Astrocyte (in vitro differentiated cells and primary cell): ENCODE data around the gene BCL11B. TPM values are rescaled to one million over a fixed set of nuclear protein-coding genes. Genes with fewer than 3 reads are reported as not detected.
A peak's percentile ranks its signal among the peaks of the same experiment; 100 is the strongest.

ENCODE experiments used
- DNase-seq: peaks from one replicate; pipeline ENCODE4 v3.0.0-alpha.2; 2010; ENCODE audit warnings: low read depth
- FAIRE-seq: peaks from 2 replicates; lab custom pipeline; 2011; peaks lifted over from hg19 to GRCh38; lab: Jason Lieb, UNC
- H2AFZ ChIP-seq: 2 replicates; pipeline ENCODE4 v1.6.0; 2012; ENCODE audit warnings: low read depth, low read length, inconsistent platforms
- H3K27ac ChIP-seq: 2 replicates; pipeline ENCODE4 v1.5.1; 2011; ENCODE audit warnings: low read depth, low read length, inconsistent platforms
- H3K27me3 ChIP-seq: 2 replicates; pipeline ENCODE4 v1.6.0; 2011; ENCODE audit warnings: low read length, inconsistent platforms; ENCODE audit not compliant: insufficient read depth
- H3K36me3 ChIP-seq: 2 replicates; pipeline ENCODE4 v1.5.1; 2011; ENCODE audit warnings: low read length, inconsistent platforms; ENCODE audit not compliant: insufficient read depth
- H3K4me1 ChIP-seq: 2 replicates; pipeline ENCODE4 v1.5.1; 2011; ENCODE audit warnings: low read length, inconsistent platforms; ENCODE audit not compliant: insufficient read depth
- H3K4me2 ChIP-seq: 2 replicates; pipeline ENCODE4 v1.6.0; 2012; ENCODE audit warnings: low read length, inconsistent platforms
- H3K4me3 ChIP-seq: 2 replicates; pipeline ENCODE4 v1.5.1; 2011; ENCODE audit warnings: low read depth, mild to moderate bottlenecking, low read length, inconsistent platforms; ENCODE audit not compliant: insufficient read depth
- H3K79me2 ChIP-seq: 2 replicates; pipeline ENCODE4 v1.6.0; 2012; ENCODE audit warnings: mild to moderate bottlenecking, low read length, inconsistent platforms; ENCODE audit not compliant: insufficient read depth
- H3K9ac ChIP-seq: 2 replicates; pipeline ENCODE4 v1.6.0; 2012; ENCODE audit warnings: mild to moderate bottlenecking, low read length, inconsistent platforms
- H3K9me3 ChIP-seq: 2 replicates; pipeline ENCODE4 v1.5.1; 2012; ENCODE audit warnings: low read depth, mild to moderate bottlenecking, low read length, inconsistent platforms; ENCODE audit not compliant: insufficient read depth
- H4K20me1 ChIP-seq: 2 replicates; pipeline ENCODE4 v1.6.0; 2012; ENCODE audit warnings: low read length, inconsistent platforms; ENCODE audit not compliant: insufficient read depth
- H3K27ac Mint-ChIP-seq: one replicate; pipeline ENCODE4 v1.8.0; 2021; ENCODE audit warnings: mild to moderate bottlenecking, mixed read lengths; ENCODE audit not compliant: unreplicated experiment
- H3K27me3 Mint-ChIP-seq: one replicate; pipeline ENCODE4 v1.8.0; 2021; ENCODE audit warnings: low read depth, mixed read lengths; ENCODE audit not compliant: unreplicated experiment
- H3K36me3 Mint-ChIP-seq: one replicate; pipeline ENCODE4 v1.8.0; 2021; ENCODE audit warnings: low read depth, mixed read lengths; ENCODE audit not compliant: unreplicated experiment
- H3K4me1 Mint-ChIP-seq: one replicate; pipeline ENCODE4 v1.8.0; 2021; ENCODE audit warnings: low read depth, mixed read lengths; ENCODE audit not compliant: unreplicated experiment
- H3K4me3 Mint-ChIP-seq: one replicate; pipeline ENCODE4 v1.8.0; 2021; ENCODE audit warnings: mild to moderate bottlenecking, moderate library complexity, mixed read lengths; ENCODE audit not compliant: unreplicated experiment
- H3K9me3 Mint-ChIP-seq: one replicate; pipeline ENCODE4 v1.8.0; 2021; ENCODE audit warnings: mild to moderate bottlenecking, mixed read lengths; ENCODE audit not compliant: unreplicated experiment
- EZH2 ChIP-seq: IDR thresholded peaks from 2 replicates; pipeline ENCODE4 v1.6.1; 2012; ENCODE audit warnings: mild to moderate bottlenecking, low read length, inconsistent platforms; ENCODE audit not compliant: insufficient read depth
- total RNA-seq: library from RNA; stranded (reverse); gene quantifications from 2 replicates; pipeline ENCODE4 v1.2.1, GENCODE V29; 2021
- TF ChIP-seq, protein P1 (sequence below): IDR thresholded peaks from 2 replicates; pipeline ENCODE4 v1.5.1; 2011; ENCODE audit warnings: low read depth, mild to moderate bottlenecking, inconsistent platforms, low read length, moderate library complexity; ENCODE audit not compliant: insufficient read depth

The BCL11B gene
- total RNA-seq, 1 donor from 2014 or later: 1.1 TPM

DNA sequence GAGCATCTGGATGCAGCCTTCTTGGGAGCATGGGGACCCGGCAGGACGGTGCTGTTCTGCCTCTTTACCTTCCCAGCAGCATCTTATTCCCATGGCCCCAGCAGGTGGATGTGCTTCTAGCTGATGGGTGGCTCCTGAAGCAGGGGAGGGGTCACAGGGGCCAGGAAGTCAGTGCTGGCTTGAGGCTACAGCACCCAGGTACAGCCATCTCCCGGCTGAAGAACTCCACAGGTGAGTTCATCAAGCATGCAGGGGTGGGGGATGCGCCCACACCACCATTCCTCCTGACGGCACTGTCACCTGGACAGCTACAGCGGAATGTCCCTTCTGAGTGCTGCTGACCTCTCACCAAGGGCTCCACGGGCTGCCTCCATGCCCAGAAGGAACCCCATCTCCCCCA, 57.3 kb downstream of the BCL11B start:
- Mint-ChIP-seq H3K9me3 (no peaks in the 10 kb centered on the region), H3K4me1 (no peaks in the 10 kb centered on the region), H3K4me3 (no peak overlapping the region), H3K27me3 (peaks cover 33% of the 10 kb centered on the region), H3K27ac (no peak overlapping the region), H3K36me3 (no peaks in the 10 kb centered on the region)
- Histone ChIP-seq H3K9me3 (no peaks in the 10 kb centered on the region), H3K79me2 (no peaks in the 10 kb centered on the region), H3K4me2 (peak overlapping the region; percentile 80), H3K4me1 (peaks cover 12% of the 10 kb centered on the region), H3K27ac (no peak overlapping the region), H2AFZ (no peak overlapping the region), H3K27me3 (peaks cover 8% of the 10 kb centered on the region), H3K36me3 (no peaks in the 10 kb centered on the region), H3K9ac (no peak overlapping the region), H3K4me3 (no peak overlapping the region), H4K20me1 (peaks cover 10% of the 10 kb centered on the region)
- no peak for DNase-seq
- no peak for FAIRE-seq
- TF ChIP-seq EZH2: no peak
- TF ChIP-seq, protein P1, sequence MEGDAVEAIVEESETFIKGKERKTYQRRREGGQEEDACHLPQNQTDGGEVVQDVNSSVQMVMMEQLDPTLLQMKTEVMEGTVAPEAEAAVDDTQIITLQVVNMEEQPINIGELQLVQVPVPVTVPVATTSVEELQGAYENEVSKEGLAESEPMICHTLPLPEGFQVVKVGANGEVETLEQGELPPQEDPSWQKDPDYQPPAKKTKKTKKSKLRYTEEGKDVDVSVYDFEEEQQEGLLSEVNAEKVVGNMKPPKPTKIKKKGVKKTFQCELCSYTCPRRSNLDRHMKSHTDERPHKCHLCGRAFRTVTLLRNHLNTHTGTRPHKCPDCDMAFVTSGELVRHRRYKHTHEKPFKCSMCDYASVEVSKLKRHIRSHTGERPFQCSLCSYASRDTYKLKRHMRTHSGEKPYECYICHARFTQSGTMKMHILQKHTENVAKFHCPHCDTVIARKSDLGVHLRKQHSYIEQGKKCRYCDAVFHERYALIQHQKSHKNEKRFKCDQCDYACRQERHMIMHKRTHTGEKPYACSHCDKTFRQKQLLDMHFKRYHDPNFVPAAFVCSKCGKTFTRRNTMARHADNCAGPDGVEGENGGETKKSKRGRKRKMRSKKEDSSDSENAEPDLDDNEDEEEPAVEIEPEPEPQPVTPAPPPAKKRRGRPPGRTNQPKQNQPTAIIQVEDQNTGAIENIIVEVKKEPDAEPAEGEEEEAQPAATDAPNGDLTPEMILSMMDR: no peak

DNA sequence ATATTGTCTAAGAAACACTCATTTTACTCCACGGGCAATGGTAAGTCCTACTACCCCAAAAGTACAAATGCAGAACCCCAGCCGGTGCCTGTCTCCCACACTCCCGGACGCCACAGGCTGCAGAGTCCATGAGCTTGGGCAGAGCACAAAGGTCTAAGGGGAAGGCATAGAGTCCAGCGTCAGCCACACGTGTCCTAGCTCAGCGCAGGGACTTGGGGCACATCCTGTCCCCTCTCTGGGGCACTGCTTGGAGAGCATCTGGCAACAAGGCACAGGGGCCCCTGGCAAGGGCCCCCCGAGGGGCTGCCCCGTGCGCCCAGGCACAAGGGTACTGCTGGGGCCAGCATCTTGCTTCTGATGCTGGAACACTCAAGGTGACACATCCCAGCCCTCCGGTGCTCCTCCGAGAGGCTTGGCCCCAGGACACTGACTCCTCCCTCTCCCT, 58.4 kb downstream of the BCL11B start:
- H3K27ac Mint-ChIP-seq: no peak overlapping the region
- Histone ChIP-seq H3K27me3 (peaks cover 8% of the 10 kb centered on the region), H3K4me3 (no peak overlapping the region), H3K27ac (no peak overlapping the region), H3K9ac (no peak overlapping the region), H3K4me1 (peaks cover 11% of the 10 kb centered on the region), H3K36me3 (no peaks in the 10 kb centered on the region), H2AFZ (no peak overlapping the region), H3K9me3 (no peaks in the 10 kb centered on the region), H3K4me2 (peak overlapping the region; percentile 25), H4K20me1 (peaks cover 10% of the 10 kb centered on the region), H3K79me2 (no peaks in the 10 kb centered on the region)
- no peak for DNase-seq
- H3K9me3 Mint-ChIP-seq: no peaks in the 10 kb centered on the region
- H3K4me3 Mint-ChIP-seq: no peak overlapping the region
- no peaks in the 10 kb centered on the region for H3K36me3 Mint-ChIP-seq
- no peak for FAIRE-seq
- H3K27me3 Mint-ChIP-seq: peaks cover 41% of the 10 kb centered on the region
- TF ChIP-seq, protein P1: no peak
- no peak for TF ChIP-seq EZH2
- H3K4me1 Mint-ChIP-seq: no peaks in the 10 kb centered on the region

DNA sequence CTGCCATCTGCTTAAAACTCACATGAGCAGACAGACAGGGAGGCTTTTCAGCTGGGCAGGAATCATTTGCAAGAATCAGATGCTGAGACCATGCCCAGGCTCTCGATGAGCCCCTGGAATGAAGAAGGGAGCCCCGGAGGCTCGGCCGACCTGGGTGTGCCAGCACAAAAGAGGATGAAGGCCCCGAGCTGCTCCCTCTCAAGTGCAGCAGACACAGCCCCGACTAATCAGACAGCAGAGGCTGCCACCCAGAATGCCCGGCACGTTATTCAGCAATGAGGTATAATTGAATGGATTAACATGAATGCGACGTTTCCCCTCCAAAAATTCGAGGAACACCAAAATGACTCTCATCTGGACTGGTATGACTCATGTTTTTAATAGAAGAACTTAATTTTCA, 58.9 kb downstream of the BCL11B start:
- Mint-ChIP-seq H3K4me1 (no peaks in the 10 kb centered on the region), H3K27ac (no peak overlapping the region), H3K4me3 (no peak overlapping the region), H3K27me3 (peaks cover 43% of the 10 kb centered on the region), H3K9me3 (no peaks in the 10 kb centered on the region), H3K36me3 (no peaks in the 10 kb centered on the region)
- no peaks in the 10 kb centered on the region for H3K79me2 ChIP-seq
- H3K9ac ChIP-seq: no peak overlapping the region
- H3K36me3 ChIP-seq: no peaks in the 10 kb centered on the region
- H3K9me3 ChIP-seq: no peaks in the 10 kb centered on the region
- no peak for FAIRE-seq
- H3K4me3 ChIP-seq: no peak overlapping the region
- H4K20me1 ChIP-seq: peaks cover 10% of the 10 kb centered on the region
- H3K27ac ChIP-seq: no peak overlapping the region
- H3K27me3 ChIP-seq: peaks cover 8% of the 10 kb centered on the region
- H3K4me1 ChIP-seq: peaks cover 9% of the 10 kb centered on the region
- no peak for TF ChIP-seq EZH2
- TF ChIP-seq, protein P1: no peak
- H3K4me2 ChIP-seq: peak overlapping the region; percentile 25
- H2AFZ ChIP-seq: no peak overlapping the region
- DNase-seq: peak; percentile 44
